HG02623 (cell line): ENCODE data around the gene MSANTD1.
"Not testable (repeated sequence)": the region's sequence is repeated elsewhere in the genome, so short reads cannot be mapped to it uniquely, and the experiment has no call there.

Source experiments
- ATAC-seq: cut with Tn5 transposase; IDR thresholded peaks from one replicate; pipeline ENCODE4 v1.9.1; 2021; ENCODE audit warnings: moderate library complexity; ENCODE audit not compliant: unreplicated experiment

MSANTD1 gene

DNA sequence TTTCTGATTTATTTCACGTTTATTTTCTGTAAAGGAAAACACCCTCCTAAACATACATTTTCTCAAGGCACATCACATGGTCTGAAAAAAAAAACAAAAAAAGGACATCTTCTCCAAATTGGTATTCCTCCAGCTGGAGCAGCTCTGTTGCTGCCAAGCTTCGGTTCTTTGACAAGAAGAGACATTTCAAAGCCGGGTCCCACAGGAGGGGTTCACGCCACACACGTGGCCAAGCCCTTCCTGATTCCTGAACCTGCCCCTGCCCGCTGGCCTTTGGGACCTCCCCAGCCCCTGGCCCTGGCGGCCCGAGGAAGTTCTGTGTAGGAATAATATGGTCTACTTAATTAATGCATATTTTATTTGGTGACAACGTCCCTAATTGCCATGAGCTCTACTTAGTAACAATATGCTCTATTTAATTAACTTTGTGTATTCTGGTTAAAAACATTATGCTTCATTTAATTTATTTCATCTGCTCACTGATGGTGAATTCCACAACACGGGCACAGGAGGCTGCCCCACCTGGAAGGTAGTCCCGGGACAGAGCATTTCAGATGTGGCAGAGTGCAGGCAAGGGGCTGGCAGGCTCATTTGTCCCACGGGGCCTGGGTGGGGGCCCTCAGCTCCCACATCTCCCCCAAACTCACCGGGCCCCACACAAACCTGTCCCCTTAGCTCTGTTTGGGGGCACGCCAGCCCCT is 38.5 kb downstream of the MSANTD1 start:
- no peak for ATAC-seq

GRCh38 chr4:3287972-3288570 is 39.1 kb downstream of the MSANTD1 start:
- no peak for ATAC-seq

DNA sequence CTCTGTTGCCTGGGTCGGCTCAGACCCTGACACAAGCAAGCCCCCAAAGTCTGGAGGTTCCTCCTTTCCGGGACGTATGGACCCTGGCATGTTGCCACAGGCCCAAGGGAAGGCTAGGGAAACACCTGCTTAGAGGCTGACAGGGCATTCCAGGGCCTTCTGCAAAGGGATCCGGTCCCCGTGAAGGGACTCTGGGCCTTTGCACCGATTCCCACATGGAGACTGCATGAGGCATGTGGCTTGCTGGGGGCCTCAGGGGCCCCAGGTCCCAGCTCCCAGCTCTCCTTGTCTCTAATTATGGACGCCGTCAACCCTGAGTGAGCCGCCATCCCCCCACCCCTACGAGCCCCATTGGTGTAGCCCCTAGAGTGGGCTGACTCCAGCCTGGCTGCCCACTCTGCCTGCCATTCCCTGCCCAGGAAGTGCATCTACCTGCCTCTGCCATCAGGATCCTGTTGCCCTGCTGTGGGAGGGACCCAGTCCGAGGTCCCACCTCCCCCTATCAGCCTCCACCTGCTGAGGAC is 39.7 kb downstream of the MSANTD1 start:
- ATAC-seq: no peak

DNA sequence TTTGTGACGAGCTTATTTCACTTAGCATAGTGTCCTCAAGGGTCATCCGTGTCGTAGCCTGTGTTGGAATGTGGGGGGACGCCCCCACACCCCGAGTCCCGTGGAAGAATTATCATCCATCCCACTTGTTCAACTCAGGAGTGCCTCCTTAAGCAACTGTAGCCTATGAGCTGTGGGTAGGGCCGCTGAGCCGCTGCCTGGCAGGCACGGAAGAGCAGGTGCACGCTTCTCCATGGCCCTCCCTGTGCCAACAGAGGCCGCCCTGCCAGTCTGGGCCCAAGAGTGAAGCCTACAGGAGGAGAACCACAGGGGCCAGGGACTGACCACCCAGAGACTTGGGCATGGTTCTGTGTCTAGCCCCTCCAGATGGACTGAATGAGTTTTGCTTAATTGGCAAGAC is 41.5 kb downstream of the MSANTD1 start:
- ATAC-seq: no peak

- ATAC-seq: no peak
These were observed 41.9 kb downstream of the MSANTD1 start for GRCh38 chr4:3290889-3291321.

DNA sequence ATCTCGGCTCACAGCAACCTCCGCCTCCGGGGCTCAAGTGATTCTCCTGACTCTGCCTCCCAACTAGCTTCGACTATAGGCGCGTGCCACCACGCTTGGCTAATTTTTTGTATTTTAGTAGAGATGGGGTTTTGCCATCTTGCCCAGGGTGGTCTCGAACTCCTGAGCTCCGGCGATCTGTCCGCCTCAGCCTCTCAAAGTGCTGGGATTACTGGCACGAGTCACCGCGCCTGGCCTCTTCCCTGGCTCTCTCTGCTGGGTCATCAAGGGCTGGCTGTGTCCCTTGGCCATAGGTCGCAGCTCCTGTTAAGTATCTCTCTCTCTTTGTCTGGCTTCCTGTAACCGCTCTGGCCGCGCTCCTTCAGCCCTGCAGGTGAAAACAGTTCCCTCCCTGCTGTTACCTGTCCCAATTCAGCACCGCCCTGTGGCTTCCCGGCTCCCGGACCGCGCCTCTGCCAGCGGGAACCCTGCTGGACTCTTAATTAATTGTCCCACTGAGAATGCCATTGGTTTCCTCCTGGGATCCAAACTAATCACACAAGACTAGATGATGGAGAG is 42.5 kb downstream of the MSANTD1 start:
- ATAC-seq: no peak

- no peak for ATAC-seq
These were observed 43.1 kb downstream of the MSANTD1 start for GRCh38 chr4:3291969-3292570.

GRCh38 chr4:3292571-3293400 is 43.8 kb downstream of the MSANTD1 start, which contains the start of gene RGS12:
TSS of gene RGS12 (plus strand) at chr4:3293021. CDS start at chr4:3316171, 23,150 bp downstream.
- peak; percentile 80 for ATAC-seq

- ATAC-seq: no peak
These were observed 44.7 kb downstream of the MSANTD1 start for GRCh38 chr4:3293401-3294391.

DNA sequence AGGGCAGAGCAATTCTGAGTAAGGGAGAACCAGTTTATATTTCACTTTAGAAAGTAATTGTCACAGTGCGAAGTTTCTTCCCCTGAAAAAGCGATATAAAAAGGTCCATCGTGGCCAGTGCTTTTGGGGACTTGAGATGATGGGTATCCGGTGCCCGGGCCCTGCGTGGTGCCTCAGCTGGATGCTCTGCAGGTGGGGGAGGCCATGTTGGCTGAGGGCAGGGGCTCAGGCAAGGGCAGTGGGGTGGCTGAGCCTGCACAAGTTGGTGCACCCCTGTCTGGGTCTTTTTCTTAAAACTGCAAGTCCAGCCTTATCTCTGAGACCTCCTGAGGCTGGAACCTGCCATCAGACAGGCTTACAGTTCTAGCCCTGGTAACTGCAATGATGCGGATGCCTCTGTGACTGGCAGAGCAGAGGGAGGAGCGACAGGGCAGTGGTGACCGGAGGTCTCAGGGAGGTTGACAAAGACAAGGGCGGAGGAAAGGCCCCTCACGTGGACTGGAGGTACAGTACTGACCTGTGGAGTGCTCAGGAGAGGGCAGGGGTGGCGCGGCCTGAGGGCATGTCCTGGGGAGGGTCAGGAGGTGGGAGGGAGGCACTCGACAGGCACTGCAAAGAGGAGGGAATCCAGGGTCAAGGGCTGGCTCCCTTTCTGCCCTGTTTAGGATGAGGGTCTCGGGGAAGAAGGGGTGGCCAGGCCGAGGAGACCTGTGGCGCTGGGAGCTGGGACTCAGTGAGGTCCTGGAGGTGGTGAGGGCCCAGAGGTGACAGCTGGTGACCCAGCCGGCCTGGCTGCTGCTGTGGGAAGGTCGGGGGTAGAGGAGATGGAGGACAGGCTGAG is 45.7 kb downstream of the MSANTD1 start:
- ATAC-seq: no peak

- no peak for ATAC-seq
These were observed 47.1 kb downstream of the MSANTD1 start for GRCh38 chr4:3295837-3296624.

GRCh38 chr4:3296651-3297050 is 47.7 kb downstream of the MSANTD1 start:
- no peak for ATAC-seq

DNA sequence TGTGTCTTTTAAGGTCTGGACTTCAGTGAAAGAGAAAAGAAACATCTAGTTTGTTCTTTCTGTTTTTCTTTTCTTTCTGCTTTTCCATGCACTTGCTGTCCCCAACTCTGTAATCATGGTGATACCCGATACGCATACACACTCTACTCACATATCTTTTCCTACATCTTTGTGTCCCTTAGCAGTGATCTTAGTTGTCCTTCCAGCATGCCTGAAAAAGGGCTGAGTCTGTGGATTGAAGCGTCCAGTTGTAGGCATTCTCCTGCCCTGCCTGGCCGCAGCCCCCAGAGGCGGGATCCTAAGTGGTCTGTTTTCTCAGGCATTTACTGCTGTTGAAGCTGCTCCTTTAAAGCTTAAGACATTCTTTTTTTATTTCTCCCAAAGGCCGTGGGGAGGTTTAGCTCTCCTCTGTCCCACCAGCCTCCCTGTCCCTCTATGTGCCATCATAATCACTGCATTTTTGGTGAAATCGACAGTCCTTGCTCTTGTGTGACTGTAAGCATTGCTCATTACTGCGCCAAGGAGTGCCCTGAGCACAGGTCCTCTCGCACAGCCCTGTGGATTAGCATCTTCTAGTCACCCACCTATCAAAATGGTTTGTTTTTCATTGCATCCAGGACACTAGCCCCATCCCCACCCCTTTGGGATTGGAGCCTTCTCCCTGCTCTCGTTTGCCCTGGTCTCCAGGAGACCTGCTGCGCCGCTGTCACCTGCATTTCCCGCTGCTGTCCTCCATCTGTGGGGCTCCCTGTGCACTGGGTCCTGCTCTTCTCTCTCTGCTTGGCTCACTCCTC is 48.3 kb downstream of the MSANTD1 start:
- ATAC-seq: no peak

GRCh38 chr4:3299122-3299975 is 50.4 kb downstream of the MSANTD1 start:
- ATAC-seq: no peak

DNA sequence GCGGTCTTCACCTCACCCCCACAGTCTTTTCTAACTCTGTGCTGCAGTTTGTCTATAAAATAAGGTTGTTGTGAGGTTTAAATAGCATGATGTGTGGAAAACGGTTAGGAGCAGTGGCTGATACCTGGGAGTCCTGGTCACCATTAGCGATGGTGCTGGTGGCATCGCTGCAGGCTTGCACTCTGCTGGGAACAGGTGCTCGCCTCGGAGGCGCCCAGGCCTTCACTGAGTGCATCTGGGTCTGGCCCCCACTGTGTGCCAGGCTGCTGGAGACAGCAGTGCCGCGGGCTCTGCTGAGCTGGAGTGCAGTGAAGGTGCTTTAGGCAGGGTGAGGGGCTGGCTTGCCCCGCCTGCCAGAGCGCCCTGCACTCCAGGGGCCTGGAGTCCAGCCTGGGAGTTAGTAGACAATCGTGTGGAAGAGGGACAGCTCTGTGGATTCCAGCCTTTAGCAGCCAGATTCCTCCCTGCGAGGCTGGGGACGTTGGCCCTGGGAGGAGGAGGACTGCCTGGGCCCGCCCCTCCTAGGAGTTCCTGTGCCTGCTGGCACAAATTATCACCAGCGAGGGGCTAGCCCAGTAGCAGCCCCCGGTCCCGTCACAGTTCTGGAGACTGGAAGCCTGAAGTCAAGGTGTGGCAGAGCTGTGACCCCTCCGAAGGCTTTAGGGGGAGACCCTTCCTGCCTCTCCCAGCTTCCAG is 51.2 kb downstream of the MSANTD1 start:
- ATAC-seq: no peak

DNA sequence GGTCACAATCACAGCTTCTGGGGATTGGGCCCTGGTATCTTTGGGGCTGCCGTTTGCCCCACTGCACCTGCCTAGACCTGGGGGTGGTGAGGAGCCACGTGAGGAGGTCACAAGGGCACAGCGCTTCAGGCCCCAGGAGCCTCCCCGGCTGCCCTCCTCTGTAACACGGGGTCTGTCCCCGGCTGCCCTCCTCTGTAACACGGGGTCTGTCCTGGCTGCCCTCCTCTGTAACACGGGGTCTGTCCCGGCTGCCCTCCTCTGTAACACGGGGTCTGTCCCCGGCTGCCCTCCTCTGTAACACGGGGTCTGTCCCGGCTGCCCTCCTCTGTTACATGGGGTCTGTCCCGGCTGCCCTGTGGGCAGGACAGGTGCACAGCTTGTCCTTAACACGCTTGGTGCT is 51.9 kb downstream of the MSANTD1 start:
- ATAC-seq: not testable (repeated sequence)
